Measurements from ENCODE around the gene ATP6V1B1.

- TF ChIP-seq ARID4B (CRISPR knock-in tag; IDR thresholded peaks at IDR 0.05; ENCODE audit: borderline replicate concordance) (no peak), MXD4 (CRISPR knock-in tag; IDR thresholded peaks at IDR 0.05; ENCODE audit: borderline replicate concordance) (no peak), TEAD4 (CRISPR knock-in tag; IDR thresholded peaks at IDR 0.05) (no peak), NR2C2 (CRISPR knock-in tag; IDR thresholded peaks at IDR 0.05) (no peak), SP1 (CRISPR knock-in tag; conservative IDR thresholded peaks at IDR 0.05) (no peak), PRRX2 (CRISPR knock-in tag; IDR thresholded peaks at IDR 0.05) (no peak), FOXK1 (CRISPR knock-in tag; IDR thresholded peaks at IDR 0.05) (no peak), STAT6 (CRISPR knock-in tag; conservative IDR thresholded peaks at IDR 0.05; ENCODE audit: low read depth) (no peak), TCF7 (CRISPR knock-in tag; IDR thresholded peaks at IDR 0.05; ENCODE audit: low read depth) (no peak), ZMAT4 (CRISPR knock-in tag; IDR thresholded peaks at IDR 0.05) (no peak), USF1 (CRISPR knock-in tag; IDR thresholded peaks at IDR 0.05) (no peak), OVOL2 (CRISPR knock-in tag; IDR thresholded peaks at IDR 0.05; ENCODE audit: borderline replicate concordance) (no peak)
- TF ChIP-seq, protein P1, sequence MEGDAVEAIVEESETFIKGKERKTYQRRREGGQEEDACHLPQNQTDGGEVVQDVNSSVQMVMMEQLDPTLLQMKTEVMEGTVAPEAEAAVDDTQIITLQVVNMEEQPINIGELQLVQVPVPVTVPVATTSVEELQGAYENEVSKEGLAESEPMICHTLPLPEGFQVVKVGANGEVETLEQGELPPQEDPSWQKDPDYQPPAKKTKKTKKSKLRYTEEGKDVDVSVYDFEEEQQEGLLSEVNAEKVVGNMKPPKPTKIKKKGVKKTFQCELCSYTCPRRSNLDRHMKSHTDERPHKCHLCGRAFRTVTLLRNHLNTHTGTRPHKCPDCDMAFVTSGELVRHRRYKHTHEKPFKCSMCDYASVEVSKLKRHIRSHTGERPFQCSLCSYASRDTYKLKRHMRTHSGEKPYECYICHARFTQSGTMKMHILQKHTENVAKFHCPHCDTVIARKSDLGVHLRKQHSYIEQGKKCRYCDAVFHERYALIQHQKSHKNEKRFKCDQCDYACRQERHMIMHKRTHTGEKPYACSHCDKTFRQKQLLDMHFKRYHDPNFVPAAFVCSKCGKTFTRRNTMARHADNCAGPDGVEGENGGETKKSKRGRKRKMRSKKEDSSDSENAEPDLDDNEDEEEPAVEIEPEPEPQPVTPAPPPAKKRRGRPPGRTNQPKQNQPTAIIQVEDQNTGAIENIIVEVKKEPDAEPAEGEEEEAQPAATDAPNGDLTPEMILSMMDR (IDR thresholded peaks at IDR 0.05), result no peak
- TF ChIP-seq, protein P2, sequence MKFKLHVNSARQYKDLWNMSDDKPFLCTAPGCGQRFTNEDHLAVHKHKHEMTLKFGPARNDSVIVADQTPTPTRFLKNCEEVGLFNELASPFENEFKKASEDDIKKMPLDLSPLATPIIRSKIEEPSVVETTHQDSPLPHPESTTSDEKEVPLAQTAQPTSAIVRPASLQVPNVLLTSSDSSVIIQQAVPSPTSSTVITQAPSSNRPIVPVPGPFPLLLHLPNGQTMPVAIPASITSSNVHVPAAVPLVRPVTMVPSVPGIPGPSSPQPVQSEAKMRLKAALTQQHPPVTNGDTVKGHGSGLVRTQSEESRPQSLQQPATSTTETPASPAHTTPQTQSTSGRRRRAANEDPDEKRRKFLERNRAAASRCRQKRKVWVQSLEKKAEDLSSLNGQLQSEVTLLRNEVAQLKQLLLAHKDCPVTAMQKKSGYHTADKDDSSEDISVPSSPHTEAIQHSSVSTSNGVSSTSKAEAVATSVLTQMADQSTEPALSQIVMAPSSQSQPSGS (CRISPR knock-in tag; IDR thresholded peaks at IDR 0.05; ENCODE audit: borderline replicate concordance, low read depth), result no peak
These were observed 48.5 kb upstream of the ATP6V1B1 start for GRCh38 chr2:70887208-70887549.
